ENCODE measurements around the gene ODC1.
A peak's percentile ranks its signal among the peaks of the same experiment; 100 is the strongest.

The ODC1 gene

GRCh38 chr2:10478298-10478625, 30.1 kb upstream of the ODC1 start:
- Histone ChIP-seq H3K79me2 (ENCODE audit: insufficient read depth, low read length) (no peaks in the 10 kb centered on the region), H3K36me3 (ENCODE audit: insufficient read depth, low read length) (no peaks in the 10 kb centered on the region), H3K4me3 (ENCODE audit: low read depth in 1 of 2, low read length in 2 of 2) (no peak overlapping the region), H3K27ac (ENCODE audit: low read length) (no peak overlapping the region), H3K9ac (ENCODE audit: low read depth, low read length) (no peak overlapping the region), H2AFZ (ENCODE audit: low read depth, low read length) (no peak overlapping the region), H4K20me1 (ENCODE audit: insufficient read depth, low read length) (no peaks in the 10 kb centered on the region; the same call in 1 of the 2 replicates), H3K4me1 (ENCODE audit: insufficient read depth, low read length) (no peaks in the 10 kb centered on the region), H3K9me3 (ENCODE audit: insufficient read depth, low read length, severe bottlenecking) (no peaks in the 10 kb centered on the region), H3K4me2 (ENCODE audit: insufficient read depth, low read length) (no peak overlapping the region), H3K27me3 (ENCODE audit: insufficient read depth, low read length, poor library complexity) (peaks cover 9% of the 10 kb centered on the region)
- TF ChIP-seq EZH2 (IDR thresholded peaks at IDR 0.05; ENCODE audit: borderline replicate concordance, low read depth, low read length, severe bottlenecking) (no peak), CTCF (IDR thresholded peaks at IDR 0.05; ENCODE audit: borderline replicate concordance, extremely low read depth, low read length, poor library complexity, severe bottlenecking) (no peak)
- DNase-seq (no peak), ATAC-seq (ENCODE audit: insufficient read depth, low read depth) (no peak)

- no peak for DNase-seq
- H3K4me2 ChIP-seq (ENCODE audit: insufficient read depth, low read length) = no peak overlapping the region
- TF ChIP-seq CTCF (IDR thresholded peaks at IDR 0.05; ENCODE audit: borderline replicate concordance, extremely low read depth, low read length, poor library complexity, severe bottlenecking) (no peak), EZH2 (IDR thresholded peaks at IDR 0.05; ENCODE audit: borderline replicate concordance, low read depth, low read length, severe bottlenecking) (no peak)
- no peak overlapping the region for H2AFZ ChIP-seq (ENCODE audit: low read depth, low read length)
- H3K27me3 ChIP-seq (ENCODE audit: insufficient read depth, low read length, poor library complexity) = peaks cover 4% of the 10 kb centered on the region
- no peaks in the 10 kb centered on the region; the same call in 1 of the 2 replicates for H4K20me1 ChIP-seq (ENCODE audit: insufficient read depth, low read length)
- peak; percentile 39; the same call in 2 of the 3 replicates for ATAC-seq (ENCODE audit: insufficient read depth, low read depth)
- no peaks in the 10 kb centered on the region for H3K9me3 ChIP-seq (ENCODE audit: insufficient read depth, low read length, severe bottlenecking)
- no peak overlapping the region for H3K27ac ChIP-seq (ENCODE audit: low read length)
- no peak overlapping the region for H3K4me3 ChIP-seq (ENCODE audit: low read depth in 1 of 2, low read length in 2 of 2)
- H3K79me2 ChIP-seq (ENCODE audit: insufficient read depth, low read length) = no peaks in the 10 kb centered on the region
- H3K36me3 ChIP-seq (ENCODE audit: insufficient read depth, low read length) = no peaks in the 10 kb centered on the region
- H3K4me1 ChIP-seq (ENCODE audit: insufficient read depth, low read length) = no peaks in the 10 kb centered on the region
- no peak overlapping the region for H3K9ac ChIP-seq (ENCODE audit: low read depth, low read length)
These were observed 29.5 kb upstream of the ODC1 start for GRCh38 chr2:10477443-10478297.

GRCh38 chr2:10476723-10477442, 28.8 kb upstream of the ODC1 start:
- no peak for ATAC-seq (ENCODE audit: insufficient read depth, low read depth)
- Histone ChIP-seq H3K4me2 (ENCODE audit: insufficient read depth, low read length) (no peak overlapping the region), H3K36me3 (ENCODE audit: insufficient read depth, low read length) (no peaks in the 10 kb centered on the region), H3K4me3 (ENCODE audit: low read depth in 1 of 2, low read length in 2 of 2) (no peak overlapping the region), H3K9ac (ENCODE audit: low read depth, low read length) (no peak overlapping the region), H4K20me1 (ENCODE audit: insufficient read depth, low read length) (no peaks in the 10 kb centered on the region; the same call in 1 of the 2 replicates), H3K27me3 (ENCODE audit: insufficient read depth, low read length, poor library complexity) (no peaks in the 10 kb centered on the region), H3K9me3 (ENCODE audit: insufficient read depth, low read length, severe bottlenecking) (no peaks in the 10 kb centered on the region), H3K79me2 (ENCODE audit: insufficient read depth, low read length) (no peaks in the 10 kb centered on the region), H3K4me1 (ENCODE audit: insufficient read depth, low read length) (no peaks in the 10 kb centered on the region), H2AFZ (ENCODE audit: low read depth, low read length) (no peak overlapping the region), H3K27ac (ENCODE audit: low read length) (no peak overlapping the region)
- no peak for DNase-seq
- no peak for TF ChIP-seq CTCF (IDR thresholded peaks at IDR 0.05; ENCODE audit: borderline replicate concordance, extremely low read depth, low read length, poor library complexity, severe bottlenecking)
- TF ChIP-seq EZH2 (IDR thresholded peaks at IDR 0.05; ENCODE audit: borderline replicate concordance, low read depth, low read length, severe bottlenecking) = no peak
